GM10248 (cell line): ENCODE measurements around the gene CLN5.

Source experiments
- CTCF ChIA-PET: fragments of 300-600 bp; sonication (Branson Sonifier 250); formaldehyde crosslinking; extraction: SDS; loops from one replicate; lab custom pipeline; 2021; ENCODE audit warnings: antibody characterized with exemption; lab: Yijun Ruan, JAX
- POLR2A ChIA-PET: fragments of 350-650 bp; sonication (Branson Sonifier 250); formaldehyde crosslinking; extraction: SDS; loops from one replicate; lab custom pipeline; 2020; ENCODE audit warnings: antibody characterized with exemption; lab: Yijun Ruan, JAX
- DNase-seq: peaks from one replicate; pipeline ENCODE4 v3.0.0; 2012; ENCODE audit errors: extremely low spot score
- TF ChIP-seq, protein P1 (sequence below): IDR thresholded peaks from 2 replicates; pipeline ENCODE4 v1.5.1; 2012; ENCODE audit warnings: mild to moderate bottlenecking, low read depth; ENCODE audit errors: extremely low read depth, missing control alignments, control extremely low read depth

CLN5 gene

GRCh38 chr13:77022341-77022740 is 30.5 kb downstream of the CLN5 start:
- CTCF ChIA-PET = interaction anchor here (0.5 to 1.2 kb wide), 2 partner anchors 12 to 368 kb away, joined by 3 read pairs; no protein-coding TSS in a partner anchor
- DNase-seq = no peak
- POLR2A ChIA-PET = no interaction called here
- TF ChIP-seq, protein P1, sequence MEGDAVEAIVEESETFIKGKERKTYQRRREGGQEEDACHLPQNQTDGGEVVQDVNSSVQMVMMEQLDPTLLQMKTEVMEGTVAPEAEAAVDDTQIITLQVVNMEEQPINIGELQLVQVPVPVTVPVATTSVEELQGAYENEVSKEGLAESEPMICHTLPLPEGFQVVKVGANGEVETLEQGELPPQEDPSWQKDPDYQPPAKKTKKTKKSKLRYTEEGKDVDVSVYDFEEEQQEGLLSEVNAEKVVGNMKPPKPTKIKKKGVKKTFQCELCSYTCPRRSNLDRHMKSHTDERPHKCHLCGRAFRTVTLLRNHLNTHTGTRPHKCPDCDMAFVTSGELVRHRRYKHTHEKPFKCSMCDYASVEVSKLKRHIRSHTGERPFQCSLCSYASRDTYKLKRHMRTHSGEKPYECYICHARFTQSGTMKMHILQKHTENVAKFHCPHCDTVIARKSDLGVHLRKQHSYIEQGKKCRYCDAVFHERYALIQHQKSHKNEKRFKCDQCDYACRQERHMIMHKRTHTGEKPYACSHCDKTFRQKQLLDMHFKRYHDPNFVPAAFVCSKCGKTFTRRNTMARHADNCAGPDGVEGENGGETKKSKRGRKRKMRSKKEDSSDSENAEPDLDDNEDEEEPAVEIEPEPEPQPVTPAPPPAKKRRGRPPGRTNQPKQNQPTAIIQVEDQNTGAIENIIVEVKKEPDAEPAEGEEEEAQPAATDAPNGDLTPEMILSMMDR = no peak

- CTCF ChIA-PET = interaction anchor here (1.2 to 2.9 kb wide), 3 partner anchors 9 to 24 kb away, joined by 3 to 13 read pairs (median 4); no protein-coding TSS in a partner anchor
Observed at GRCh38 chr13:77026255-77026860, 34.5 kb downstream of the CLN5 start.

GRCh38 chr13:77026861-77027621 is 35.2 kb downstream of the CLN5 start, which contains the start of gene FBXL3:
FBXL3 (minus strand) TSS chr13:77027159; CDS start chr13:77021860, 5,299 bp downstream.
- DNase-seq = peak; percentile 93
- POLR2A ChIA-PET = interaction anchor here (0.6 to 0.7 kb wide), 2 partner anchors 17 to 1292 kb away, joined by 3 to 5 read pairs; no protein-coding TSS in a partner anchor
- TF ChIP-seq, protein P1 = no peak
- CTCF ChIA-PET = interaction anchor here (1.2 to 2.9 kb wide), 3 partner anchors 9 to 23 kb away, joined by 3 to 13 read pairs (median 5); no protein-coding TSS in a partner anchor

More at GRCh38 chr13:77026255-77026860, 34.5 kb downstream of the CLN5 start:
- POLR2A ChIA-PET = interaction anchor here (0.6 to 0.7 kb wide), 5 partner anchors 10 to 1291 kb away, joined by 3 to 8 read pairs (median 3); no protein-coding TSS in a partner anchor
- peak; percentile 71 for DNase-seq
- TF ChIP-seq, protein P1 = peak; percentile 6

DNA sequence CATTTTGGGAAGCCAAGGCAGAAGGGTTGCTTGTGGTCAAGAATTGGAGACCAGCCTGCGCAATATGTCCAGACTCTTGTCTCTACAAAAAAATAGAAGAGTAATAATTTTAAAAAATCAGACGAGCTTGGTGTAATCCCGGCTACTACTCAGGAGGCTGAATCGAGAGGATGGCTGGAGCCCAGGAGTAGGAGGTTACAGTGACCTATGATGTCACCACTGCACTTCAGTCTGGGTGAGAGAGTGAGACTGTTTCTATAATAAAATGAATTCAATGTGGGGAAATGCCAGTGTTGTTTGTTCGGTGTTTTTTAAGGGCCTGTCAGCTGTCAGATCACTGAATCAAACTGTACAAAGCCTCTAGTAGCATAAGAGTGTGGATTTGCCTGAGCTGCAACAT is 36.3 kb downstream of the CLN5 start:
- POLR2A ChIA-PET = no interaction called here
- no peak for DNase-seq
- TF ChIP-seq, protein P1 = no peak
- CTCF ChIA-PET = interaction anchor here (1.7 kb wide), 1 partner anchor 8 kb away, joined by 5 read pairs; no protein-coding TSS in a partner anchor

DNA sequence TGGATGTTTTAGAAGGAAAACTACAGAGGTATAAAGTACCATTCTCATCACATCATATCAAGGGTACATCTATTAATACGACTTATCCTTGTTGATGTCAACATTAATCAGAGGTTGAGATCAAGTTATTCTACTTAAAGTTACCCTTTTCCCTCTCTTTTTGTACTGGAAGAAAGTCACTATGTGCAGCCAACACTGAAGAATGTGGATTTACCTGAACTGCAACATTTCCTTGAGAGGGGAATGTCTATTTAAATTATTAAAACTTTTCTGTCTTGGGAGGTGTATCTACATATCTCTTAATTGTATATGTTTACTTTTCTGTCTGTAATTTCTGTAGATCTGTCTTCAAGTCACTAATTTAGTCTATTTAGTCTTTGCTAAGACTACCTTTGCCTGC is 37.6 kb downstream of the CLN5 start:
- TF ChIP-seq, protein P1 = no peak
- no peak for DNase-seq
- ChIA-PET CTCF (no interaction called here), POLR2A (no interaction called here)

- no peak for DNase-seq
- POLR2A ChIA-PET = no interaction called here
- TF ChIP-seq, protein P1 = no peak
- CTCF ChIA-PET = interaction anchor here (1.2 to 2.7 kb wide), 3 partner anchors 10 to 52 kb away, joined by 3 to 13 read pairs (median 3); no protein-coding TSS in a partner anchor
Observed at GRCh38 chr13:77031656-77032243, 39.9 kb downstream of the CLN5 start.
